ENCODE data around the gene KDM2A.

Gene KDM2A

GRCh38 chr11:67245046-67245445, 126.0 kb downstream of the KDM2A start:
- H3K4me3 ChIP-seq (ENCODE audit: low read depth, low read length), result no peak overlapping the region

GRCh38 chr11:67247946-67248550, 129.0 kb downstream of the KDM2A start:
- no peak for DNase-seq (ENCODE audit: low read depth)
- H3K4me3 ChIP-seq (ENCODE audit: low read depth, low read length), result no peak overlapping the region
- no peak for TF ChIP-seq CTCF (IDR thresholded peaks at IDR 0.05; ENCODE audit: low read depth, low read length, missing control alignments)

More at GRCh38 chr11:67245046-67245445, 126.0 kb downstream of the KDM2A start:
- no peak for TF ChIP-seq CTCF (IDR thresholded peaks at IDR 0.05; ENCODE audit: low read depth, low read length, missing control alignments)
- no peak for DNase-seq (ENCODE audit: low read depth)

GRCh38 chr11:67248653-67249052, 129.6 kb downstream of the KDM2A start:
- no peak for TF ChIP-seq CTCF (IDR thresholded peaks at IDR 0.05; ENCODE audit: low read depth, low read length, missing control alignments)
- H3K4me3 ChIP-seq (ENCODE audit: low read depth, low read length), result no peak overlapping the region
- DNase-seq (ENCODE audit: low read depth), result no peak

- no peak for DNase-seq (ENCODE audit: low read depth)
- H3K4me3 ChIP-seq (ENCODE audit: low read depth, low read length), result no peak overlapping the region
- no peak for TF ChIP-seq CTCF (IDR thresholded peaks at IDR 0.05; ENCODE audit: low read depth, low read length, missing control alignments)
These were observed 131.3 kb downstream of the KDM2A start for GRCh38 chr11:67250059-67251043.

- TF ChIP-seq CTCF (IDR thresholded peaks at IDR 0.05; ENCODE audit: low read depth, low read length, missing control alignments), result no peak
- no peak overlapping the region for H3K4me3 ChIP-seq (ENCODE audit: low read depth, low read length)
- DNase-seq (ENCODE audit: low read depth), result no peak
These were observed 132.8 kb downstream of the KDM2A start for GRCh38 chr11:67251841-67252240.

- no peak for DNase-seq (ENCODE audit: low read depth)
- TF ChIP-seq CTCF (IDR thresholded peaks at IDR 0.05; ENCODE audit: low read depth, low read length, missing control alignments), result peak; percentile 46
- H3K4me3 ChIP-seq (ENCODE audit: low read depth, low read length), result no peak overlapping the region
These were observed 133.8 kb downstream of the KDM2A start for GRCh38 chr11:67252831-67253239.

All from GM12864 (cell line).